GM21367 (cell line): Measurements from ENCODE around the gene HDAC2.
"Not testable (repeated sequence)": the region's sequence is repeated elsewhere in the genome, so short reads cannot be mapped to it uniquely, and the experiment has no call there.

Experiments
- ATAC-seq: cut with Tn5 transposase; IDR thresholded peaks from one replicate; pipeline ENCODE4 v1.9.1; 2021; ENCODE audit not compliant: unreplicated experiment

The HDAC2 gene

DNA sequence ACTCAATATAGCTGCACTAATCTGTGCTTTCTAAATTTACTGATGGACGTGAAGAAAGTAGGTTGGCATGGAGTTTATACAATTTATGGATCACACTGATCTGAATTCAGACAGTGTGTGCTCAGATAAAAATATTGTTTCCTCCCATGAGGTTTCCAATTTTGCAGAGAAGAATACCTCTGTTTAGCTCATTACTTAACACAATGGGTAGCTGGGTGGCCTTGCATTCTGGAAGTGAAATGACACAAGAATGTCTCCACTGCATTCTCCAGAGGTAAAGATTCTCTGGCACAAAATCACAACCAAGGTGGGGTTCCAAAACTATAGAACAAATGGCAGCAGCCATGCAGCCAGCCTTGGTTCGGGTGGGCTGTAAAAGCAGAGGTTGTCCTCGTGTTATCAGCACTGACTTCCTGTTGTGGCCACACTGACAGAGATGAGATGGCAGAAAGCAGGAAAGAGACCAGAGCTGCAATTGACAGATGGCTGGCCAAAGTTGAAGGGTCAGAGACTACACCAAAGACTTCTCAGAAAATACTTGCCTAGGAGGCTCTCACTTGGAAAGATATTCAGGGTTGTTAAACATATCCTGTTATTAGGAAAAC is 50.2 kb downstream of the HDAC2 start:
- ATAC-seq, result peak; percentile 81

- not testable (repeated sequence) for ATAC-seq
Measured at GRCh38 chr6:113910285-113910684, 60.7 kb downstream of the HDAC2 start.

DNA sequence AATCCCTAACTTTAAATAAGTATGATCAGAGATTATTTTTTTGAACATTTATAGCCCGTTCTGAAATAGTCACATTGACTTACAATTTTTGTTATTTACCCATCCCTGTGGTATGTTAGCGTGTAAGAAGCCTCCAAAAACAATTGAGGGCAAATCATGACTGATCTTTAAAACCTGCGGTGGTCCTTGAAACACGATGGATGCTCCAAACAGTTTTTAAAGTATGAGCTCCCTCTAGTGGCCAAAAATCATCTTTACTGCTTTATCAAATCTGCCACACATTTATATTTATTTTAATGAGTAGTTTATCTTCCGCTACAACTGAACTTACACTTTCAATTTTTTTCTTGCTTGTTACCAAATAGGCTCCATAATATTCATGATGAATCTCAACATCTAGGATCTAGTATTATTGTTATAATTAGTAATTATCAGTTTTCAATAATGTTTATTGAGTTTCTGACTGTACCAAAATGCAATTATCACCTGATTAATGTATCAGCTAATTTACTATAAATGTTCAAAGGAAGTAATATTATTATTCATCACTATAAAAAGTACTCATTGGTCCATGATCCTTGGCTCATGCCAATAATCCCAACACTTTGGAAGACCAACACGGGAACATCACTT is 61.6 kb downstream of the HDAC2 start:
- no peak for ATAC-seq

- no peak for ATAC-seq
Measured at GRCh38 chr6:113908801-113909200, 62.1 kb downstream of the HDAC2 start.

- ATAC-seq, result no peak
Measured at GRCh38 chr6:113907102-113907815, 63.7 kb downstream of the HDAC2 start.

- no peak for ATAC-seq
Measured at GRCh38 chr6:113903666-113904330, 67.2 kb downstream of the HDAC2 start.

GRCh38 chr6:113901482-113901881 is 69.5 kb downstream of the HDAC2 start:
- ATAC-seq, result no peak

DNA sequence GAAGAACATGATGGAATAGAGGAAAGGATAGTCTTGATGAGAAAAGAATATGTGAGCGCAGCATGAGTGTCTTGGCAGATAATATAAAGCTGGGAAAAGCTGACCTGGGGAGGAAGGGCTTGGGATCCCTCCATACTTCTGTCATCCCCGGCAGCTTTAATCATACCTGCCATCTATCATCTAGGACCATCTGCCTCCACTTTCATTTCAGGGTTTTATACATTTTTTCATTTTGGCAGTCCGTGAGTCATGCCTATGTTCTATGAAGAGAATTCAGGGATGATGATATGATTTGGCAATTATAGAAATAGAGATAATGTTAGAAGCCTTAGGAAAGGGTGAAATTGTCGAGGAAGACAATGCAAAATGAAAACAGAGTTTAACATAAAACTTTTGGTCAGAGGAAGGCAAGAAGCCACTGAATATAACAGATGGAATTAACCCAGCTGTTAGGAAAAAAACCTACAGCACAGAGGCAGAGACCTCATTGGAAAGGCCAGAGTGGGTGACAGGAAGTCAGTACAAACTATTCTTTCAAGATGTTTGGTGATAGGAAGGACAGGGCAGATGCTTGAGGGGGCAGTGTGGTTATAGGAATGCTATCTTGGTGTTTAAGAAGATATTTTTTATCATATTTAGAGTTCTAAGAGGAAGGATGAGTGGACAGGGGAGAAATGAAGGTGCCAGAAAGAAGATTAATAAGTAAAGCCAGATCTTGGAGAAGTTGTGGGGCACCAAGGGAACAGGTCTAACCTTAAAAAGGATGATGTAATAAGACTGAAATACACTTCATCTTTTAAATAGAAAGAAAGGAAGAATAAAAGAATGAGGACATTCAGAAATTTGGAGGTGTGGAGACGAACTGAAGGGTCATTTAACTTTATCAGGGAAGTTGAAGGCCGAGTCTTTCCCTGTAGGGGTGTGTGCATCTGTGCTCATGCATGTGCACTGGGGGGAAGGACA is 76.0 kb downstream of the HDAC2 start:
- ATAC-seq, result no peak

DNA sequence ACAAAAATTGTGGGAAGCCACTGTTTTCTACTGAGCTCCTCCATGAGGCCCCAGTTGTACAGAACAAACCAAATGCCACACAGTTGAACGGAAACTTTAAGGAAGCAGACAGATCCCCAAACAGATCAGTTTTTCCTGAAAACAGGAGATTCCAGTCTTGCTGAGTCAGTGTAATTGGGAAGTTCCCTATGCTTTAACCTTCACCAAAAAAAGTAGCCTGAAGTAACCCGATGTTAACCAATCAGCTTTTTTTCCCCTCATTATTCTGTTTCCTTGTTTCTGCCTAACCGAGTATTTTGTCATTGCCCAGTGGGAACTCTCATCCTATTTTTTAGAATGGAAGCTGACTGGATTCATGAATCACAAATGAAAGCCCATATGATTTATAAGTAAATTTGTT is 77.1 kb downstream of the HDAC2 start:
- ATAC-seq, result no peak

DNA sequence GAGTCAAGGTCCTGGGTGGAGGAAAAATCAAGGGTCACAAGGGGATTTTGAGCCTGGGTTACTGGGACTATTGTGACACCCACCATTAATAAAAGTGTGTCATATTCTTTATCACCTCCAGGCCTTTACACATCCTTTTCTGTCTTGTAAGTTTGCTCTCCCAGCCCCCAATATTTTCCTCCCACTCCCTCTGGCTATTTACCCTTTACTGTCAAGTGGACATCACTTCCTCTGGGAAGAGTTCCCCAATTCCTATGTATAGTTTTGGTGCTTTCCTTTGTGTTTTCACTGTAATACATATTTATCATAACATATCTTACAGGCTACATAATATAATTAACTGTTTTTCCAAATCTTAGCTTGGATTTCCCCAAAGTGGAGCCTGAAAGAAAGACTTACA is 77.5 kb downstream of the HDAC2 start:
- ATAC-seq, result no peak

GRCh38 chr6:113888956-113889630 is 81.9 kb downstream of the HDAC2 start:
- ATAC-seq, result no peak

DNA sequence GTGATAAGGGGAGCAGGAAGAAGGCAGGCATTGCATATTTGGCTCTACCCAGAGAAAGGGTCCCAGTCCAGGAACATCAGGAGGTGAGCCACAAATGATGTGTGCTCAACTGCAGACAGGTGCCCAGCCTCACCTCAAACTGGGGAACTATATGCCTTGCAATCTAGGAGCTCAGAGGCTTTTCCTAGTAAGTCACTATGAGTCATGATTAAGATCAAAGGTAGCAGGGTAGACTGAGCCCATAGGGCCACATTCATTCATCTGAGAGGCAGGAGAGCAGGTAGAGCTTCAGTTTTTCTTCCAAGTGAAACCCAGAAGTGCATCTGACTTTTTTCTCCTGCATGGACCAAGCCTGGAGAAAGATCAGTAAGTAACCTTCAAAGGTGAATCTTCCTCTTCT is 82.5 kb downstream of the HDAC2 start:
- ATAC-seq, result no peak

DNA sequence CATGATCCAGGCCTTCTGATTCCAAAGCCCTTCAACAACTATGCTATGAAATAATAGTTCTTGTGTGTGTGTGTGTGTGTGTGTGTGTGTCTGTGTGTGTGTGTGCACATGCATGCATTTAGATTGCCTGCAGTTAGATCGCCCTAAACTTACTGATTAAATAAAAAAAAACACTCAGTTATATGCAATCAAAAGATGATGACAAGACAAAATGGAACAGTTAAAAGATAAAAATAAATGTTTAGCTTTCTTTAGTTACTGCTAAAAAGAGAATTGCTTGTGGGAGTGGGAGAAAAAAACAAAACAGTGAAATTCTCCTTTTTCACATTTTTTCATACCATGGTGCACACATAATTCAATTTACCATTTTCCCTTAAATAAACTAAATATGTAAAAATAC is 84.4 kb downstream of the HDAC2 start:
- ATAC-seq, result no peak

DNA sequence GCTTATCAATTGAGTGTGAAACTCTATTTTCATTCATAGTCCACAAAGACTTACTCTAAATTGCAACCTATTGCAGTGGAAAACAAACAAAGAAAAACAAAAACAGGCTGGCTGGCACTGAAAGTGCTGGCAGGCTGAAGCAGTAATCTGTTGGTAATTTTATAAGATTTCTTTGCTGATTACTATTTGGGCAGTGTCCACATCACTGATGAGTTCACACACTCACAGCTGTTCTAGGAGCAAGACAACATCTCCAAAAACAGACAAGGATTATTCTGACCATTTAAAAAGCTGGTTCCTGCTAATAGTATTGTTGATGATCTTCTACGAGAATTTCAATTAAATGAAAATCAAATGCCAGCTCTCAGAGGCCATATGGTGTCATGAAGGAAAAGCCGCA is 86.9 kb downstream of the HDAC2 start:
- ATAC-seq, result no peak
